Tibial nerve (tissue), 3 donors: Measurements from ENCODE around the gene RNF135.

Experiments used
- POLR2A ChIP-seq, 2 donors: fragments of 450-650 bp; IDR thresholded peaks; one replicate each; pipeline ENCODE4 v1.6.1; 2017; ENCODE audit warnings: antibody characterized with exemption in 2 of 2, mild to moderate bottlenecking in 2 of 2, moderate library complexity in 2 of 2
- TF ChIP-seq, protein P1 (sequence below), 5 experiments: fragments of 200-600 bp in 3 of 5; fragments of 450-650 bp in 2 of 5; sonication (generic) in 3 of 5; IDR thresholded peaks; one replicate each; pipeline ENCODE4 v1.5.1; 2016 to 2019; ENCODE audit warnings: antibody characterized with exemption in 5 of 5, mild to moderate bottlenecking in 3 of 5, moderate library complexity in 2 of 5

DNA sequence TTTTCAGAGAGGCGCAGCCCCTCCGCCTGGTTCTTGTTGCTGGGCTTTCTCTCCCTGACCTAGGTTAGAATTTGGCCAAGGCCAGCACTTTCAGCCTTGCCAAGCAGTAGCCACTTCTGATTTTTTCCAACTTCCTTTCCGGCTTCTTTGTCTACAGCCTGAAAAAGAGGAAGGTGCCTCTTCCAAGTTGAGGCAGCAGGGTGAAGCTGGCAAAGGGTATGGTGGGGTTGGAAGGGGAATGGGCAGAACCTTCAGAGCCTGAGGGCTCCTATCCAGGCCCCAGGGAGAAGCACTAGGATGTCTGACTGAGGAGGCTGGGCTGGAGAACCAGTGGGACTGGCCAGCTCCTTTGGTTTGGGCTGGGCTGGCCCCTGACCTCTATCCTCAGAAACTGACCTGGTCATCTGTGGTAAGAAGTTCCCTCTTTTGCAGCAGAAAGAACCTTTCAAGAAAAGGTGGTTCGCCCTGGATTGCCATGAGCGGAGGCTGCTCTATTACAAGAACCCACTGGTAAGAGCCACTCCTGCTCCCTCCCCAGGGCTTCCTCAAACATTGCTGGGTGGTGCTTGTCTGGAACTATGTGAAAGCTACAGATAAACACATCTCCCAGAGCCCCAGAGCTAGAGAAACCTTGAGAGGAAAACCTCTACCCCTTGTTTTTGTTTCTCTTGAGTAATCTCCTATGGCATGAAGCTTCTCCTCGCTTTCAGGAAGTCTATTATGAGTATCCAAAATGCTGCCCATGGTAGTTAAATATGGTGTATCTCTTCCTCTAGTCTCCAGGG is 16.6 kb upstream of the RNF135 start:
- TF ChIP-seq, protein P1, sequence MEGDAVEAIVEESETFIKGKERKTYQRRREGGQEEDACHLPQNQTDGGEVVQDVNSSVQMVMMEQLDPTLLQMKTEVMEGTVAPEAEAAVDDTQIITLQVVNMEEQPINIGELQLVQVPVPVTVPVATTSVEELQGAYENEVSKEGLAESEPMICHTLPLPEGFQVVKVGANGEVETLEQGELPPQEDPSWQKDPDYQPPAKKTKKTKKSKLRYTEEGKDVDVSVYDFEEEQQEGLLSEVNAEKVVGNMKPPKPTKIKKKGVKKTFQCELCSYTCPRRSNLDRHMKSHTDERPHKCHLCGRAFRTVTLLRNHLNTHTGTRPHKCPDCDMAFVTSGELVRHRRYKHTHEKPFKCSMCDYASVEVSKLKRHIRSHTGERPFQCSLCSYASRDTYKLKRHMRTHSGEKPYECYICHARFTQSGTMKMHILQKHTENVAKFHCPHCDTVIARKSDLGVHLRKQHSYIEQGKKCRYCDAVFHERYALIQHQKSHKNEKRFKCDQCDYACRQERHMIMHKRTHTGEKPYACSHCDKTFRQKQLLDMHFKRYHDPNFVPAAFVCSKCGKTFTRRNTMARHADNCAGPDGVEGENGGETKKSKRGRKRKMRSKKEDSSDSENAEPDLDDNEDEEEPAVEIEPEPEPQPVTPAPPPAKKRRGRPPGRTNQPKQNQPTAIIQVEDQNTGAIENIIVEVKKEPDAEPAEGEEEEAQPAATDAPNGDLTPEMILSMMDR (IDR thresholded peaks at IDR 0.05) = no peak
- TF ChIP-seq POLR2A (IDR thresholded peaks at IDR 0.05) = no peak
